Activated T-cell treated with anti-CD3 and anti-CD28 coated beads, Interleukin-2, amount 50 U/mL, for 4 hours (primary cell): ENCODE data around the gene CTSA. TPM values are rescaled to one million over a fixed set of nuclear protein-coding genes. Genes with fewer than 3 reads are reported as not detected.
"Not testable (repeated sequence)": the region's sequence is repeated elsewhere in the genome, so short reads cannot be mapped to it uniquely, and the experiment has no call there.

Experiments
- ATAC-seq, 2 donors: fragments of 200-7000 bp; cut with Tn5 transposase; one replicate each; pipeline ENCODE4 v1.10.0; 2021
- DNase-seq: peaks from one replicate; pipeline ENCODE4 v3.0.0-alpha.2; 2020
- H3K27me3 Mint-ChIP-seq: one replicate; pipeline ENCODE4 v1.8.0; 2021; ENCODE audit warnings: low read depth, mixed read lengths
- H3K36me3 Mint-ChIP-seq: one replicate; pipeline ENCODE4 v1.8.0; 2022; ENCODE audit warnings: mixed read lengths; ENCODE audit not compliant: insufficient read depth
- H3K4me1 Mint-ChIP-seq: one replicate; pipeline ENCODE4 v1.8.0; 2021; ENCODE audit warnings: low read depth, mixed read lengths
- H3K4me3 Mint-ChIP-seq: one replicate; pipeline ENCODE4 v1.8.0; 2021; ENCODE audit warnings: mild to moderate bottlenecking, moderate library complexity, mixed read lengths
- H3K9me3 Mint-ChIP-seq: one replicate; pipeline ENCODE4 v1.8.0; 2021; ENCODE audit warnings: mixed read lengths
- total RNA-seq, 3 donors: library from RNA; stranded (reverse); gene quantifications; one replicate each; pipeline ENCODE4 v1.2.1, GENCODE V29; 2021

Gene CTSA
- total RNA-seq, 3 donors from 2014 or later, result 56.5 to 63.1 (median 57.3) TPM

DNA sequence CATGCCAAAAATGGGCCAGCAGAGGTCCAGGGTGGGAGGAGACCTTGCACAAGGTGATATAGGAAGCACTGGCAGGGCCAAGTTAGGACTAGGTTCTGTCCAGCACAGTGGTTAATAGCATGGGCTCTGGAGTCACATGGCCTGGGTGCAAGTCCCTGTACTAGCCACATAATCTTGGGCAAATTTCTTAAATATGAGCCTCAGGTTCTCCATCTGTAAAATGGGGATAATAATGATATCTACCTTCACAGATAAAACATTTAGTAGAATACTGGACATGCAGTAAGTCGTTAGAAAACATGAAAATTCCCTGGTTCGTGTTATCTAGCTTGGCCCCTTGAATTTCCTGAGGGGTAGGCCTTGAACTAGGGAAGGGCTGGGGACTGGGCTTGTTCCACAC lies 6.2 kb downstream of the CTSA start:
- H3K4me1 Mint-ChIP-seq, result peaks cover 20% of the 10 kb centered on the region
- DNase-seq (no peak), ATAC-seq (no peak)
- no peak overlapping the region for H3K4me3 Mint-ChIP-seq
- no peaks in the 10 kb centered on the region for H3K27me3 Mint-ChIP-seq
- no peaks in the 10 kb centered on the region for H3K9me3 Mint-ChIP-seq
- H3K36me3 Mint-ChIP-seq, result peaks cover 22% of the 10 kb centered on the region

DNA sequence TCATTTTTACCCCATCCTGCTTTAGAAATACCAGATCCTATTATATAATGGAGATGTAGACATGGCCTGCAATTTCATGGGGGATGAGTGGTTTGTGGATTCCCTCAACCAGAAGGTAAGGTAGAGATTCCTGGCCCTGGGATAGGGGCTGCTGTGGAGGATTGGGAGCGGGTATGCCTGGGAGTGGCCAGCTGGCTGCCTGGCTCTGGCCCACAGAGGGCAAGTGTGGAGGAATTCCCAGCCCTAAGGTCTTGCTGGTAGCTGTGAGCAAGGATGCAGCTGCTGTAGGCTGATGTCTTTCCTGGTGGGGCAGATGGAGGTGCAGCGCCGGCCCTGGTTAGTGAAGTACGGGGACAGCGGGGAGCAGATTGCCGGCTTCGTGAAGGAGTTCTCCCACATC lies 6.6 kb downstream of the CTSA start:
- no peak for DNase-seq
- no peaks in the 10 kb centered on the region for H3K9me3 Mint-ChIP-seq
- ATAC-seq, result no peak
- no peaks in the 10 kb centered on the region for H3K27me3 Mint-ChIP-seq
- H3K4me3 Mint-ChIP-seq, result no peak overlapping the region
- peaks cover 16% of the 10 kb centered on the region for H3K4me1 Mint-ChIP-seq
- peaks cover 22% of the 10 kb centered on the region for H3K36me3 Mint-ChIP-seq

DNA sequence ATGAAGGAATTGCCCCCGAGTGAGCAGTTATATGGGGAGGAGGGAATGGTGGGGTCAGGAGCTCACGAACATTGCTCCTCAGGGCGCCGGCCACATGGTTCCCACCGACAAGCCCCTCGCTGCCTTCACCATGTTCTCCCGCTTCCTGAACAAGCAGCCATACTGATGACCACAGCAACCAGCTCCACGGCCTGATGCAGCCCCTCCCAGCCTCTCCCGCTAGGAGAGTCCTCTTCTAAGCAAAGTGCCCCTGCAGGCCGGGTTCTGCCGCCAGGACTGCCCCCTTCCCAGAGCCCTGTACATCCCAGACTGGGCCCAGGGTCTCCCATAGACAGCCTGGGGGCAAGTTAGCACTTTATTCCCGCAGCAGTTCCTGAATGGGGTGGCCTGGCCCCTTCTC lies 7.2 kb downstream of the CTSA start:
- Mint-ChIP-seq H3K4me1 (peaks cover 10% of the 10 kb centered on the region), H3K27me3 (no peaks in the 10 kb centered on the region), H3K9me3 (no peaks in the 10 kb centered on the region), H3K36me3 (peaks cover 22% of the 10 kb centered on the region), H3K4me3 (no peak overlapping the region)
- ATAC-seq, result no peak
- no peak for DNase-seq

DNA sequence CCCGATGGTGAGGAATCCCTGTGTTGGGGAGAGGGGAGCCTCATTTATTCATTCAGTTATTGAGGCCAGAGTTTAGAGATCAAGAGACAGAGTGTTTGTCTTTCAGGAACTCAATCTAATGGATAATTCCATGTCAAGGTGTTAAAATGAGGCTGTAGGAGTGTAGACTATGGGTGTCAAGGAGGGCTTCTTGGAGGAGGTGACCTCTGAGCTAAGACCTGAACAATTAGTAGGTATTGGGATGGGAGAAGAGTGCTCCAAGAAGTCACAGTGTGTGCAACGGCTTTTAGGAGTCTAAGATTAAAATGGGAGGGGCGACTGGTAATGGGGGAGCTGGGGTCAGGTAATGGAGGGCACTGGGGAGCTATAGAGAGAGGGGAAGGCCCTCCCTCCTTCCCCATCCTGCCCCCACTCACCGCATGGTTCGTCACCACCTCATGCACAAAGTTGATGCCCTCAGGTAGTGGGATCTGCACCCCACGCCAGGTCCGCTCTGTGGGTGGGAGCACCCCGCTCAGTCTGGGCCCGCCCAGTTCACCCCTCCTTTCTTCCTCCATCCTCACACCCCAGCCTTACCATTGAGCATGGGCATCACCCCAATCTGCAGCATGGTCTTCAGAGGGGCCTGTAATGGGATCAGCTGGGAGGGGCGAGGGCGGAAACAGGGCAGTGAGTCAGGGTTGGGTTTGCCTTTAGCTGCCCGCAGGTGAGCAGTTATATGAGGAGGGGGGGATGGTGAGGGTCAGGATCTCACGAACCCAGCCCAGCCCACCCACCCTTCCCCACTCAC lies 8.1 kb downstream of the CTSA start:
- H3K4me1 Mint-ChIP-seq, result peaks cover 2% of the 10 kb centered on the region
- ATAC-seq, result no peak
- no peak overlapping the region for H3K4me3 Mint-ChIP-seq
- no peaks in the 10 kb centered on the region for H3K9me3 Mint-ChIP-seq
- peaks cover 17% of the 10 kb centered on the region for H3K36me3 Mint-ChIP-seq
- DNase-seq, result no peak
- no peaks in the 10 kb centered on the region for H3K27me3 Mint-ChIP-seq

DNA sequence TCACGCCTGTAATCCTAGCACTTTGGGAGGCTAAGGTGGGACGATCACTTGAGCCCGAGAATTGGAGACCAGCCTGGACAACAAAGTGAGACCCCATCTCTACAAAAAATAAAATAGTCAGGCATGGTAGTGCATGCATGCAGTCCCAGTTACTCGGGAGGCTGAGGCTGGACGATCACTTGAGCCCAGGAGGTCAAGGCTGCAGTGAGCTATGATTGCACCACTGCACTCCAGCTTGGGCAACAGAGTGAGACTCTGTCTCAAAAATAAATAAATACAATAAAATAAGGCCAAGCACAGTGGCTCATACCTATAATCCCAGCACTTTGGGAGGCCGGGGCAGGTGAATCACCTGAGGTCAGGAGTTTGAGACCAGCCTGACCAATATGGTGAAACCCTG lies 10.2 kb downstream of the CTSA start:
- ATAC-seq, H3K27me3 Mint-ChIP-seq: not testable (repeated sequence)
- H3K36me3 Mint-ChIP-seq, result peaks cover 16% of the 10 kb centered on the region

DNA sequence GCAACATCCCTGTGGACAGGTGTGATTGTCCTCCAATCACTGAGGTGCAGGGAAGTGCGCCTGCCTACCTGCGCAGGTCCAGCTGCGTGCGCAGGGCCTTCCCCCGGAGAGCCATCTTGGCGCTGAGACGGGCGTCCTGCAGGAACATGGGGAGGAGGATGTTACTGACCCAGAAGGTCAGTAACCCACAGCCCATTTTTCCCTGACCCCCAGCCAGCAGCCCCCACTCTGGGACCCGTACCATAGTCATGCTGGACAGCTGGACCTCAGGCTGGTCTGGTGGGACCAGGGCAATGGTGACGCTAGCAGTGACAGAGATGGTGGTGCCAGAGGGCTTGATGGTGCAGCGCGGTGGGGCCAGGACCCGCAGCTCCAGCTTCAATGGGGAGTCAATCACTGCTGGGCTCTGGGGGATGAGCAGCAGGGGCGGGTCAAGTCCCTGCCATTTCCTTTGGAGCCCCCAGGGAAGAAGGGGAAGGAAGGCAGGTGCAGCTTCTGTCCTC lies 11.1 kb downstream of the CTSA start:
- no peak overlapping the region for H3K4me3 Mint-ChIP-seq
- H3K36me3 Mint-ChIP-seq, result peaks cover 14% of the 10 kb centered on the region
- DNase-seq (no peak), ATAC-seq (no peak)
- no peaks in the 10 kb centered on the region for H3K4me1 Mint-ChIP-seq
- no peaks in the 10 kb centered on the region for H3K27me3 Mint-ChIP-seq
- H3K9me3 Mint-ChIP-seq, result no peaks in the 10 kb centered on the region

More for the DNA sequence above, 10.2 kb downstream of the CTSA start:
- not testable (repeated sequence) for DNase-seq, H3K4me1 Mint-ChIP-seq, H3K4me3 Mint-ChIP-seq, H3K9me3 Mint-ChIP-seq

DNA sequence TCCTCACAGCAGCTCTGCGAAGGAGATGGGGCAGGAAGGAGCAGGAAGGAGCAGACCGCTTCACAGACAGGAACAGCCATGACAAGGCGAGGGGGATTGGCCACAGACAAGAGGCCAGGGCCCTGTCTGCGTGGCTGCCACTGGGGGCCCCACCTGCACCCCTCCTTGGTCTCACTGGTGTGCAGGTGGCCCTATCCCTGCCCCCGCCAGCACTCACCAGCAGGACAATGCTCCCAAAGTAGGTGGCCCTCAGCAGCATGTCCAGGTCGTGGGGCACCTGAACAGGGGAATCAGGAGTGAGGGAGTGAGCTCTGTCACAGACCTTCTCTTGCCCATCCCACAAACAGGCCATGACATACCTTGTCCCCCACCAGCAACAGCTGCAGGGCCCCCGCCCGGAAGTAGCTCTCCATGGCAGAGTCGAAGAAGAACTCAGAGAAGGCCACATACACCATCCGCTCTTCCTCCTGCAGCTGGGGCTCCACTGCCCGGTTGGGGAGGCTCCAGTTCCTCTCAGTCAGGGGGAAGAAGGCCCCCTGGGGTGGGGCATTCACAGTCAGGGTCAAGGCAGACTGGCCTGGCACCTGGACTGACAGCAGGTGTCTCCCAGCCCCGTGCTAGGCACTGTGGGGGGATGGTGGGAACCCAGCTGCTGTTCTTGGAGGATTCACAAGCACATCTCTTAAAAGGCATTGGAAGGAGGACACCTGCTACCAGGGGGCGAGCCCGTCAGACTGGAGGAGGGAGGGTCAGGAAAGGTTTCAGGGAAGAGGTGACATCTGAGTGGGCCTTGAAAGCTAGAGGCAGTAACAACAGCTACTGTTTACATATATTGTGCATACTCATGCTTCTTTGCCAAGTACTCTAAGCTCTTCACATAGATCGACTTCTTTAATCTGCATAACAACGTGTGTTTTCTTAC lies 13.7 kb downstream of the CTSA start:
- no peaks in the 10 kb centered on the region for H3K9me3 Mint-ChIP-seq
- H3K36me3 Mint-ChIP-seq, result no peaks in the 10 kb centered on the region
- ATAC-seq (no peak), DNase-seq (no peak)
- no peaks in the 10 kb centered on the region for H3K4me1 Mint-ChIP-seq
- H3K4me3 Mint-ChIP-seq, result no peak overlapping the region
- no peaks in the 10 kb centered on the region for H3K27me3 Mint-ChIP-seq

DNA sequence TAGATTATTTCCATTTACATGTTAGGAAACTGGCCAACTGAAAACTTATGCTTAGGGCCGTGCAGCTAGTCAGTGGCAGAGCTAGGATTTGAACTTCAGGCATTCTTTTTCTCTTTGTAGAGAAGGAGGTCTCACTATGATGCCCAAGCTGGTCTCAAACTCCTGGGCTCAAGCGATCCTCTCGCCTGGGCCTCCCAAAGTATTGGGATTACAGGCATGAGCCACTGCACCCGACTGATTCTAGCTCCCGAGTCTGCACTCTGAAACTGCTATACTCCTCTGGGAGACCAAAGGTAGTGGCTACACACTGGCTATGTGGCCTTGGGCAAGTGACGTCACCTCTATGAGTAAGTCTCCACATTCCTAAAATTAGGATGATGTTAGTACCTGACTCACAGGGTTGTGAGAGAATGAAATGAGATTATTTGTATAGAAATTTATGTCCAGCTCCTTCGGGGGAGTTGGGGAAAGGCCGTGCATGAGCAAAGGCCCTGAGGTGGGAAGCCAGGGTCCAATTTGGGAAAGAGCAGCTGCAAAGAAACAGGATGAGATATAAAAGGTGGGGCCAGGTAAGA lies 14.5 kb downstream of the CTSA start:
- DNase-seq, result no peak
- Mint-ChIP-seq H3K4me3 (no peak overlapping the region), H3K27me3 (no peaks in the 10 kb centered on the region), H3K9me3 (no peaks in the 10 kb centered on the region), H3K4me1 (peaks cover 1% of the 10 kb centered on the region), H3K36me3 (no peaks in the 10 kb centered on the region)
- no peak for ATAC-seq

DNA sequence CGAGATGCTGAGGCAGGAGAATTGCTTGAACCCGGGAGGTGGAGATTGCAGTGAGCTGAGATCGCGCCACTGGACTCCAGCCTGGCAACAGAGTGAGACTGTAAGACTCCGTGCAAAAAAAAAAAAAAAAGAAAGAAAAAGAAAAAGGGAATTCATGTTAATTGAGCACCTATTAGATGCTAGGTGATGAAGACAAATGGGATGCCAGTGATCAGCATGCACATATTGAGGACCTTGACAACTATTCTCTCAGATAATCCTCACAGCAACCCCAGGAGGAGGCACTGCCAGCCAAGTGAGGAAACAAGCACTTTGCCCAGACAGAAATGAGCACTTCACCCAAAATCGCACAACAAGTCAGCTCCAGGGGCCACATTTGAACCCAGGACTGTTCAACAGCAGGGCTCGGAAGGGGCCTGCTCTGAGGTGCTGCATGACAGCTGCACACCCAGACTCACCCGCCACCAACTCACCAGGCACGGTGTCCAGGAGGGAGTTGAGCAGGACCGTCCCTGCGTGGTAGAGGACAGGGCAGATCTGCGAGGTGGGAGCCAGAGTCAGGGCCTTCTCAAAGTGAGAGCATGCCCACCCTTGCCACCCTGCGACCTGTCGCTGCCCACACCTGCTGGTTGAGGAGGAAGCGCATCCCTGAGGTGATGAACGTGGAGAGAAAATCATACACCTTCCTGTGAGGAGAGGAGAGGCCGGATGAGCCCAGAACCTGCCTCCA lies 16.2 kb downstream of the CTSA start:
- Mint-ChIP-seq H3K36me3 (no peaks in the 10 kb centered on the region), H3K4me3 (no peak overlapping the region), H3K4me1 (peaks cover 14% of the 10 kb centered on the region), H3K27me3 (no peaks in the 10 kb centered on the region), H3K9me3 (no peaks in the 10 kb centered on the region)
- DNase-seq, result no peak
- no peak for ATAC-seq

DNA sequence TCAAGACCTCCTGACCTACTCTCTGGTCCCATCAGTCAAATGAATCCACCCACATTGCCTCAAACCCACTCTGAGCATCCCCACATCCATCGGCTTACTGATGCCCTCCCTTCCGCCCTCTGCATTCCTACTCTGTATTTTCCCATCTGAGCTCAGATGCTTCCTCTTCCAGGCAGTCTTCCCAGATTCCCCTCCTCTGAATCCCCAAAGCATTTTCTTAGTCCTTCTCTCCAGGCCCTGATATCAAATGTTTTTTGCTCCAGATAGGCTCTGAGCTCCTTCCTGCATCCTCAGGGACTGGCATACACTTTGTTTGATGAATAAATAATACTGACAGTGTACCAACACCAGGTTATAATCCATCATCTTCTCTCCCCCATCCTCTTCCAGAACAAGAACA lies 16.9 kb downstream of the CTSA start:
- no peak overlapping the region for H3K4me3 Mint-ChIP-seq
- H3K9me3 Mint-ChIP-seq, result no peaks in the 10 kb centered on the region
- peaks cover 16% of the 10 kb centered on the region for H3K4me1 Mint-ChIP-seq
- H3K27me3 Mint-ChIP-seq, result peaks cover 1% of the 10 kb centered on the region
- no peaks in the 10 kb centered on the region for H3K36me3 Mint-ChIP-seq
- no peak for DNase-seq
- ATAC-seq, result no peak

DNA sequence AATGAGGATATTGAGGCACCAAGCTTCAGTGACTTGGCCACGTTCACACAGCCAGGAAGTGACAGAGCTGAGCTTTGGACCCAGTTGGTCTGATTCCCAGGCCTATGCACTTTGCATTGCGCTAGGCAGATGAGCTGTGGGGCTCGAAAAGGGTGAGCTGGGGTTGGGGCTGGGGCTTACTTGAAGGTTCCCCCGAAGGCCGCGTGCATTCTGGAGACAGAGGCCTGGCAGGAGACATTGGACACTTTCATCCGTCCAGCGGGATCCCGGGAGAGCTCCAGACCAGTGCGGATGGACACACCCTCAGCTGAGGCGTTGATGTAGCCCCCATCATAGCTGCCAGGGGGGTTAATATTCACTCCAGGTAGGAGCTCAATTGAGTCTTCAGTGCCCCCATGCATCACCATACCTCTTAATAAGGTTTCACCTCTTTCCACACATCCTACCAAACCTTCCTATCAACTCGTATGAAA lies 18.2 kb downstream of the CTSA start:
- Mint-ChIP-seq H3K36me3 (no peaks in the 10 kb centered on the region), H3K9me3 (no peaks in the 10 kb centered on the region), H3K4me3 (no peak overlapping the region), H3K27me3 (peaks cover 5% of the 10 kb centered on the region), H3K4me1 (peaks cover 17% of the 10 kb centered on the region)
- no peak for ATAC-seq
- DNase-seq, result no peak

DNA sequence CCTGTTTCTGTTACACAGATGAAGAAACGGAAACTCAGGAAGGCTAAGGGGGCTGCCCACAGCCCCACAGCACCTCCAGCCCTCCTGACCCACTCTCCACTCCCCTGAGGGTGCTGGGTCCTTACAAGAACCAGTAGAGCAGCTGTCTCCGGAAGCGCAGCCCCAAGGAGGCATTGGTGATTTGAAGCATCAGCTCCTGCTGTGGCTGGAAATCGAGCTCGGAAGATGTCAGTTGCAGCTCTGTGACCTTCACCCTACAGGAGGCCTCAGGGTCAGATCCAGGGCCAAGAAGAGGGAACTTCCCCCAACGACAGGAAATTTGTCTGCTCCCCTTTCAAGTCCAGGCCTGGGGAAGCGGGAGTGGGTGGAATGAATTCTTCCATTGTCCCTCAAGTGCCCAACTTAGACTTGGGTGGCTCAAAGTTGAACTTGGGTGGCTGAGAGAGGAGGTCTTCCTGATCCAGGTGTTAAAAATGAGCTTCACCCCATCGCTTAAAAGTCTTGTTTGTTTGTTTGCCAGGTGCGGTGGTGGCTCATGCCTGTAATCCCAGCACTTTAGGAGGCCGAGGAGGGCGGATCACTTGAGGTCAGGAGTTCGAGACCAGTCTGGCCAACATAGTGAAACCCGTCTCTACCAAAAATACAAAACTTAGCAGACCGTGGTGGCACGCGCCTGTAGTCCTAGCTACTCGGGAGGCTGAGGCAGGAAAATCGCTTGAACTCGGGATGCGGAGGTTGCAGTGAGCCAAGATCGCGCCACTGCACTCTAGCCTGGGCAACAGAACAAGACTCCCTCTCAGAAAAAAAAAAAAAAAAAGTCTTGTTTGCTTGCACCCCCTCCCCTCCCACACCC lies 18.9 kb downstream of the CTSA start:
- Mint-ChIP-seq H3K36me3 (no peaks in the 10 kb centered on the region), H3K9me3 (no peaks in the 10 kb centered on the region), H3K4me1 (peaks cover 18% of the 10 kb centered on the region), H3K4me3 (peak overlapping the region; percentile 78), H3K27me3 (peaks cover 5% of the 10 kb centered on the region)
- ATAC-seq (no peak), DNase-seq (no peak)
